ENCODE measurements around the gene PROM2. TPM values are rescaled to one million over a fixed set of nuclear protein-coding genes. Genes with fewer than 3 reads are reported as not detected.

The PROM2 gene
- total RNA-seq, 1 donor from 2014 or later = 0.93 TPM

DNA sequence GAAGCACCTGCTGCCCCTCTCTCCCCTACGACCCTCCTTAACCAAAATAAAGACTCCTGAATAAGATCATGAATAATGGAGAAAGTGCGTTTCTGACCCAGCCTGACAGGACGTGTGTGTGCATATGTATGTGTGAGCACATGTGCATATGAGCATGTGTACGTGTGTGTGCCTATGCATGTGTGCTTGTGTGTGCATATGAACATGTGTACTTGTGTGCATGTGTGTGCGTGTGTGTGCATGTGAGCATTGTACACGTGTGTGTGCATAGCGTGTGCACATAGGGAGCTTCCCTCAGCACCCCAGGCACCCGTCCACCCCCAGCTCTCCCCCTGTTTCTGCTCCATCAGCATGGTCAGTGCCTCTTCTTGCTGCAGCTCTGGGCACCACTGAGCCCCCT is 33.6 kb downstream of the PROM2 start:
- Histone ChIP-seq H3K4me1 (ENCODE audit: insufficient read depth, low read length) (no peaks in the 10 kb centered on the region), H3K4me3 (ENCODE audit: insufficient read depth, low read depth, low read length) (no peak overlapping the region), H3K27ac (ENCODE audit: low read depth, low read length) (no peak overlapping the region), H3K9me3 (ENCODE audit: insufficient read depth, low read depth, low read length) (no peaks in the 10 kb centered on the region), H4K20me1 (ENCODE audit: insufficient read depth, low read length) (no peaks in the 10 kb centered on the region), H2AFZ (ENCODE audit: low read depth, low read length) (no peak overlapping the region), H3K9ac (ENCODE audit: low read length) (no peak overlapping the region), H3K27me3 (ENCODE audit: insufficient read depth, low read length) (peaks cover 2% of the 10 kb centered on the region), H3K79me2 (ENCODE audit: insufficient read depth, low read length) (no peaks in the 10 kb centered on the region), H3K4me2 (ENCODE audit: low read length) (no peak overlapping the region), H3K36me3 (ENCODE audit: insufficient read depth, low read length) (no peaks in the 10 kb centered on the region)
- Mint-ChIP-seq H3K27ac (ENCODE audit: unreplicated experiment) (no peak overlapping the region), H3K27me3 (ENCODE audit: low read depth, unreplicated experiment) (peaks cover 47% of the 10 kb centered on the region), H3K4me3 (ENCODE audit: unreplicated experiment) (no peak overlapping the region), H3K4me1 (ENCODE audit: low read depth, unreplicated experiment) (no peaks in the 10 kb centered on the region), H3K36me3 (ENCODE audit: low read depth, unreplicated experiment) (peaks cover 3% of the 10 kb centered on the region), H3K9me3 (ENCODE audit: unreplicated experiment) (no peaks in the 10 kb centered on the region)
- TF ChIP-seq EZH2 (IDR thresholded peaks at IDR 0.05; ENCODE audit: insufficient read depth, low read length) = no peak
- TF ChIP-seq, protein P1, sequence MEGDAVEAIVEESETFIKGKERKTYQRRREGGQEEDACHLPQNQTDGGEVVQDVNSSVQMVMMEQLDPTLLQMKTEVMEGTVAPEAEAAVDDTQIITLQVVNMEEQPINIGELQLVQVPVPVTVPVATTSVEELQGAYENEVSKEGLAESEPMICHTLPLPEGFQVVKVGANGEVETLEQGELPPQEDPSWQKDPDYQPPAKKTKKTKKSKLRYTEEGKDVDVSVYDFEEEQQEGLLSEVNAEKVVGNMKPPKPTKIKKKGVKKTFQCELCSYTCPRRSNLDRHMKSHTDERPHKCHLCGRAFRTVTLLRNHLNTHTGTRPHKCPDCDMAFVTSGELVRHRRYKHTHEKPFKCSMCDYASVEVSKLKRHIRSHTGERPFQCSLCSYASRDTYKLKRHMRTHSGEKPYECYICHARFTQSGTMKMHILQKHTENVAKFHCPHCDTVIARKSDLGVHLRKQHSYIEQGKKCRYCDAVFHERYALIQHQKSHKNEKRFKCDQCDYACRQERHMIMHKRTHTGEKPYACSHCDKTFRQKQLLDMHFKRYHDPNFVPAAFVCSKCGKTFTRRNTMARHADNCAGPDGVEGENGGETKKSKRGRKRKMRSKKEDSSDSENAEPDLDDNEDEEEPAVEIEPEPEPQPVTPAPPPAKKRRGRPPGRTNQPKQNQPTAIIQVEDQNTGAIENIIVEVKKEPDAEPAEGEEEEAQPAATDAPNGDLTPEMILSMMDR (IDR thresholded peaks at IDR 0.05; ENCODE audit: insufficient read depth, low read depth, low read length) = no peak
- DNase-seq (ENCODE audit: low read depth) (no peak), FAIRE-seq (no peak)

DNA sequence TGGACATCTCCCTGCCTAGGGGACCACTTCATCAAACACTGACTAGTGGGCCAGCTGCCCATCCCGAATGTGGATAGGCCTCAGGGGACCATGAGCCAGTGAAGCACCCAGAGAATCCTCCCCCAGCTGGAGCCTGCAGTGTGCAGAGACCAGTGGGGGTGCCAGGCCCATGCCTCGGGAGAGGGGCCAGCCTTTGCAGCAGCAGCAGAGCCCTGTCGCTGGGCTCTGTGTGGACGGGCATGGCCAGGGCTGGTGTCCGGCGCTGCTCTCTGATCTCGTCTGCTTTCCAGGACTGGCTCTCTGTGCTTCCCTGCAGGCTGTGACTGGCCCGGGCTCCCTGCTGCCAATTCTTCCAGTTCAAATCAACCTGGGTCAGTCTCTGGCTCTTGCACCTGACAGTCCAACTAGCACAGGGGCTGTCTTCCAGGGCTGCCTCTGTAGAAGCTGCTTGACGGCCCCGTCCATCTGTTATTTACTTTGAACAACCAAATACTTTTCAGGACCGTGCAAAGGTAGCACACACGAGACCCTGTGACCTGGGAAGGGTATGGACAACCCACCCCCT is 34.3 kb downstream of the PROM2 start:
- no peaks in the 10 kb centered on the region for H3K4me1 Mint-ChIP-seq (ENCODE audit: low read depth, unreplicated experiment)
- no peaks in the 10 kb centered on the region for H3K9me3 Mint-ChIP-seq (ENCODE audit: unreplicated experiment)
- Histone ChIP-seq H3K4me3 (ENCODE audit: insufficient read depth, low read depth, low read length) (no peak overlapping the region), H3K9ac (ENCODE audit: low read length) (no peak overlapping the region), H3K4me2 (ENCODE audit: low read length) (no peak overlapping the region), H3K36me3 (ENCODE audit: insufficient read depth, low read length) (no peaks in the 10 kb centered on the region), H3K4me1 (ENCODE audit: insufficient read depth, low read length) (no peaks in the 10 kb centered on the region), H3K27ac (ENCODE audit: low read depth, low read length) (no peak overlapping the region), H4K20me1 (ENCODE audit: insufficient read depth, low read length) (no peaks in the 10 kb centered on the region), H3K9me3 (ENCODE audit: insufficient read depth, low read depth, low read length) (no peaks in the 10 kb centered on the region), H2AFZ (ENCODE audit: low read depth, low read length) (no peak overlapping the region), H3K79me2 (ENCODE audit: insufficient read depth, low read length) (no peaks in the 10 kb centered on the region), H3K27me3 (ENCODE audit: insufficient read depth, low read length) (no peaks in the 10 kb centered on the region)
- FAIRE-seq = no peak
- TF ChIP-seq EZH2 (IDR thresholded peaks at IDR 0.05; ENCODE audit: insufficient read depth, low read length) = no peak
- TF ChIP-seq, protein P1 (IDR thresholded peaks at IDR 0.05; ENCODE audit: insufficient read depth, low read depth, low read length) = no peak
- H3K27ac Mint-ChIP-seq (ENCODE audit: unreplicated experiment) = no peak overlapping the region
- H3K4me3 Mint-ChIP-seq (ENCODE audit: unreplicated experiment) = no peak overlapping the region
- DNase-seq (ENCODE audit: low read depth) = no peak
- peaks cover 44% of the 10 kb centered on the region for H3K27me3 Mint-ChIP-seq (ENCODE audit: low read depth, unreplicated experiment)
- no peaks in the 10 kb centered on the region for H3K36me3 Mint-ChIP-seq (ENCODE audit: low read depth, unreplicated experiment)

DNA sequence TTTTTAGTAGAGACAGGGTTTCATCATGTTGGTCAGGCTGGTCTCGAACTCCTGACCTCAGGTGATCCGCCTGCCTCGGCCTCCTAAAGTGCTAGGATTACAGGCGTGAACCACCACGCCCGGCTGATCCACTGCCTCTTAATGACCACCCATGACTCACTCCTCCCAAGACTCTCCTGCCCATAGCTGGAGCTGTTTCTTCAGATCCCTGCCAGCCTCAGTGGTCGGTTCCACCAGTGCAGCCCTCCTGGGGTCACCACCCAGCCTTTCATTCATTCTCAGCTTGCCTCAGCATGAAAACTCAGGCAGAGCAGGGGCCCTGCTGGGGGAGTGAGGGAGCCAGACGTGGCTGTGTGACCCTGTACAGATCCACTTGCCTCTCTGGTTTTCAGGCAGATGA is 35.4 kb downstream of the PROM2 start:
- H4K20me1 ChIP-seq (ENCODE audit: insufficient read depth, low read length) = no peaks in the 10 kb centered on the region
- H3K79me2 ChIP-seq (ENCODE audit: insufficient read depth, low read length) = no peaks in the 10 kb centered on the region
- DNase-seq (ENCODE audit: low read depth) = no peak
- H3K27me3 ChIP-seq (ENCODE audit: insufficient read depth, low read length) = no peaks in the 10 kb centered on the region
- no peaks in the 10 kb centered on the region for H3K36me3 ChIP-seq (ENCODE audit: insufficient read depth, low read length)
- H3K4me3 ChIP-seq (ENCODE audit: insufficient read depth, low read depth, low read length) = no peak overlapping the region
- Mint-ChIP-seq H3K27ac (ENCODE audit: unreplicated experiment) (no peak overlapping the region), H3K4me3 (ENCODE audit: unreplicated experiment) (no peak overlapping the region), H3K9me3 (ENCODE audit: unreplicated experiment) (no peaks in the 10 kb centered on the region), H3K36me3 (ENCODE audit: low read depth, unreplicated experiment) (no peaks in the 10 kb centered on the region), H3K4me1 (ENCODE audit: low read depth, unreplicated experiment) (no peaks in the 10 kb centered on the region), H3K27me3 (ENCODE audit: low read depth, unreplicated experiment) (peaks cover 50% of the 10 kb centered on the region)
- no peak for FAIRE-seq
- H3K4me1 ChIP-seq (ENCODE audit: insufficient read depth, low read length) = no peaks in the 10 kb centered on the region
- no peak overlapping the region for H3K4me2 ChIP-seq (ENCODE audit: low read length)
- no peak overlapping the region for H3K9ac ChIP-seq (ENCODE audit: low read length)
- H3K9me3 ChIP-seq (ENCODE audit: insufficient read depth, low read depth, low read length) = no peaks in the 10 kb centered on the region
- no peak overlapping the region for H2AFZ ChIP-seq (ENCODE audit: low read depth, low read length)
- TF ChIP-seq EZH2 (IDR thresholded peaks at IDR 0.05; ENCODE audit: insufficient read depth, low read length) = no peak
- TF ChIP-seq, protein P1 (IDR thresholded peaks at IDR 0.05; ENCODE audit: insufficient read depth, low read depth, low read length) = no peak
- H3K27ac ChIP-seq (ENCODE audit: low read depth, low read length) = no peak overlapping the region
